Measurements from ENCODE around the gene SMIM7.

GRCh38 chr19:16660763-16661479 is 977 bp upstream of the SMIM7 start, which contains the start of gene TMEM38A:
- TF ChIP-seq POLR2A (IDR thresholded peaks at IDR 0.05; ENCODE audit: low read depth, low read length) (no peak), POLR2AphosphoS5 (IDR thresholded peaks at IDR 0.05; ENCODE audit: low read depth, low read length) (no peak)

Measured in GM12892 (cell line).